ENCODE results near the gene ANK2. TPM values are rescaled to one million over a fixed set of nuclear protein-coding genes. Genes with fewer than 3 reads are reported as not detected.
"Not testable (repeated sequence)": the region's sequence is repeated elsewhere in the genome, so short reads cannot be mapped to it uniquely, and the experiment has no call there.

ANK2 gene
- total RNA-seq, 1 donor from 2014 or later, result 6.5 TPM

DNA sequence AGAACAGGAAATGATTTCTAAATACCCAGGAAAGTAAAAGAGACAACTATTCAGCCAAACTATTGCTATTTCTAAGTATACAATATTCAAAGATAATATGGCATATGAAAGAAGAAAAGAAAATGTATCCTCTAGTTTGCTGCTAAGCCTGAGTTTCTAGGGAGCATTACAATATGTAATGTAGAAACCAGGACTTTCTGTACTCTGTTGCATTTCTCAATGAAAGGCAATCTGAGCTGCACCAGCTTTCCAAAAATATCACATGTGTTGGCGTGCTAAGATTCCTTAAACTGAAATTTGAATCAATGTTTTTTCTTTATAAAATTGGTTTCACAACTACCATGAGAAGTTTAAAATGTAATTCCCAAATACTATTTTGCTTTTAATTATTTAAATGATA is 129.6 kb downstream of the ANK2 start:
- no peak for DNase-seq (ENCODE audit: low read depth)
- H3K4me3 ChIP-seq (ENCODE audit: low read depth, low read length), result no peak overlapping the region
- TF ChIP-seq, protein P1, sequence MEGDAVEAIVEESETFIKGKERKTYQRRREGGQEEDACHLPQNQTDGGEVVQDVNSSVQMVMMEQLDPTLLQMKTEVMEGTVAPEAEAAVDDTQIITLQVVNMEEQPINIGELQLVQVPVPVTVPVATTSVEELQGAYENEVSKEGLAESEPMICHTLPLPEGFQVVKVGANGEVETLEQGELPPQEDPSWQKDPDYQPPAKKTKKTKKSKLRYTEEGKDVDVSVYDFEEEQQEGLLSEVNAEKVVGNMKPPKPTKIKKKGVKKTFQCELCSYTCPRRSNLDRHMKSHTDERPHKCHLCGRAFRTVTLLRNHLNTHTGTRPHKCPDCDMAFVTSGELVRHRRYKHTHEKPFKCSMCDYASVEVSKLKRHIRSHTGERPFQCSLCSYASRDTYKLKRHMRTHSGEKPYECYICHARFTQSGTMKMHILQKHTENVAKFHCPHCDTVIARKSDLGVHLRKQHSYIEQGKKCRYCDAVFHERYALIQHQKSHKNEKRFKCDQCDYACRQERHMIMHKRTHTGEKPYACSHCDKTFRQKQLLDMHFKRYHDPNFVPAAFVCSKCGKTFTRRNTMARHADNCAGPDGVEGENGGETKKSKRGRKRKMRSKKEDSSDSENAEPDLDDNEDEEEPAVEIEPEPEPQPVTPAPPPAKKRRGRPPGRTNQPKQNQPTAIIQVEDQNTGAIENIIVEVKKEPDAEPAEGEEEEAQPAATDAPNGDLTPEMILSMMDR (conservative IDR thresholded peaks at IDR 0.05; ENCODE audit: low read depth, low read length), result no peak

- TF ChIP-seq, protein P1 (conservative IDR thresholded peaks at IDR 0.05; ENCODE audit: low read depth, low read length), result no peak
- no peak overlapping the region for H3K4me3 ChIP-seq (ENCODE audit: low read depth, low read length)
- no peak for DNase-seq (ENCODE audit: low read depth)
These were observed 130.5 kb downstream of the ANK2 start for GRCh38 chr4:113179996-113180395.

DNA sequence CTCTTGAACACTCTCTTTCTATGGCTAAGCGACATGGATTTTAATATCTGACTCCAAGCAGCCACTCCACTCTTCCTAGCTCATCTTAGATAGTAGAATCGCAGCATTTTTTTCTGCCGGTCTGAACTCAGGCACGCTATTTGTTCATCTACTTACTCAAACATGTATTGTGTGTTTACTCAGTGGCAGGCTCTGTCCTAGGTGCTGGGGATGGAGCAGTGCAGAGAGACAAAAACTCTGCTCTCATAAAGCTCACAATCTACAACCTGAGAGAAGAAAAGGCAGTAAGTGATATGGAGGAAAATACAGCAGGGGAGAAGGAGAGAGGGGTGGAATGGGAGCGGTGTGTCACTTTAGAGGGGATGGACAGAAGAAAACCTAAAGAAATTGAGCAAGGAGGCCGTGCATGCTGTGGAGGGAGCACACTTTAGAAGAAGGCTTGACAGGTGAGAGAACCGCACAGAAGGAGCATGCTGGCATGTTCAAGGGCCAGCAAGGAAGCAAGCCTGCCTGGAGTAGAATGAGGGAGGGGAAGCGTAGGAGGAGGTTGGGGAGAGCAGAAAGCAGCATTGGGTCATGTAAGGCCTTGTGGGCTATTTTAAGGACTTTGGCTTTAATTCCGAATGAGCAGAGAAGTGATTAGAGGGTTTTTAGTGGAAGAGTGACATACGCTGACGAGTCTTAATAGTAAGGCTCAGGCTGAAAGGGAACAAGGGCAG is 132.0 kb downstream of the ANK2 start:
- TF ChIP-seq, protein P1 (conservative IDR thresholded peaks at IDR 0.05; ENCODE audit: low read depth, low read length), result no peak

GRCh38 chr4:113183032-113183605 is 133.7 kb downstream of the ANK2 start:
- TF ChIP-seq, protein P1 (conservative IDR thresholded peaks at IDR 0.05; ENCODE audit: low read depth, low read length), result no peak
- no peak for DNase-seq (ENCODE audit: low read depth)
- H3K4me3 ChIP-seq (ENCODE audit: low read depth, low read length), result no peak overlapping the region

More for the DNA sequence above, 132.0 kb downstream of the ANK2 start:
- no peak overlapping the region for H3K4me3 ChIP-seq (ENCODE audit: low read depth, low read length)
- no peak for DNase-seq (ENCODE audit: low read depth)

GRCh38 chr4:113186220-113186619 is 136.8 kb downstream of the ANK2 start:
- not testable (repeated sequence) for H3K4me3 ChIP-seq (ENCODE audit: low read depth, low read length); DNase-seq (ENCODE audit: low read depth)

GRCh38 chr4:113186913-113187312 is 137.5 kb downstream of the ANK2 start:
- TF ChIP-seq, protein P1 (conservative IDR thresholded peaks at IDR 0.05; ENCODE audit: low read depth, low read length), result no peak
- H3K4me3 ChIP-seq (ENCODE audit: low read depth, low read length), result no peak overlapping the region
- DNase-seq (ENCODE audit: low read depth), result no peak

- DNase-seq (ENCODE audit: low read depth), result no peak
- no peak overlapping the region for H3K4me3 ChIP-seq (ENCODE audit: low read depth, low read length)
- TF ChIP-seq, protein P1 (conservative IDR thresholded peaks at IDR 0.05; ENCODE audit: low read depth, low read length), result no peak
These were observed 137.9 kb downstream of the ANK2 start for GRCh38 chr4:113187358-113187757.

Data from epithelial cell of proximal tubule (primary cell).